HCT116 (cell line): ENCODE results near the gene MZB1. TPM values are rescaled to one million over a fixed set of nuclear protein-coding genes. Genes with fewer than 3 reads are reported as not detected.

ENCODE experiments used
- ATAC-seq: fragments of 200-7000 bp; cut with Tn5 transposase; 2 replicates; pipeline ENCODE4 v1.9.1; 2020; ENCODE audit warnings: mild to moderate bottlenecking, moderate library complexity
- BruUV-seq: library from RNA; stranded (reverse); fragments of 400-500 nt; replicated peaks from 2 replicates; lab custom pipeline; 2021; lab: Mats Ljungman, UMichigan
- CTCF ChIA-PET: fragments of 300-600 bp; sonication (Branson Sonifier 250); formaldehyde crosslinking; loops from one replicate; lab custom pipeline; 2021; ENCODE audit warnings: antibody characterized with exemption; lab: Charles Lee
- POLR2A ChIA-PET: fragments of 300-600, 350-600 bp; sonication (Branson Sonifier 250); formaldehyde crosslinking; loops from one replicate; lab custom pipeline; 2021; ENCODE audit warnings: antibody characterized with exemption; lab: Charles Lee
- RAD21 ChIA-PET, 2 experiments: fragments of 300-600 bp; sonication (Branson Sonifier 250); formaldehyde crosslinking; loops; one replicate each; lab custom pipeline; 2023; ENCODE audit warnings: low total read pairs in 2 of 2; ENCODE audit not compliant: uncharacterized antibody in 2 of 2, unreplicated experiment in 2 of 2, low non-redundant PET in 1 of 2; lab: Charles Lee
- DNase-seq: peaks from one replicate; pipeline ENCODE4 v3.0.0-alpha.2; 2010; ENCODE audit warnings: low read depth, low spot score
- H2AFZ ChIP-seq: fragments of 200-600 bp; shearing (Covaris generic), sonication (generic); 2 replicates; pipeline ENCODE4 v1.6.1; 2017; ENCODE audit warnings: low read depth, mixed run types, mixed read lengths, antibody characterized with exemption, low read length; ENCODE audit not compliant: poor library complexity, severe bottlenecking
- H3K27ac ChIP-seq: 2 replicates; pipeline ENCODE4 v1.5.1; 2012; ENCODE audit warnings: low read depth, low read length
- H3K27me3 ChIP-seq: fragments of 200-600 bp; sonication (generic); 2 replicates; pipeline ENCODE4 v1.6.1; 2016; ENCODE audit warnings: mixed run types, low read length, mixed read lengths; ENCODE audit not compliant: insufficient read depth
- H3K36me3 ChIP-seq, 2 experiments: fragments of 200-500 bp in 1 of 2; fragments of 200-600 bp in 1 of 2; sonication (Bioruptor generic) in 1 of 2; sonication (generic) in 1 of 2; 2 replicates each; pipeline versions ENCODE4 v1.5.1 to v1.6.1; 2014 to 2016; ENCODE audit warnings: low read length in 2 of 2, inconsistent platforms in 1 of 2, mixed read lengths in 1 of 2, mixed run types in 1 of 2; ENCODE audit not compliant: insufficient read depth in 2 of 2, control insufficient read depth in 1 of 2
- H3K4me1 ChIP-seq, 2 experiments: fragments of 200-600 bp in 1 of 2; sonication (generic) in 1 of 2; 2 replicates each; pipeline versions ENCODE4 v1.5.1 to v1.6.1; 2012 to 2017; ENCODE audit warnings: low read length in 2 of 2, inconsistent platforms in 1 of 2, mild to moderate bottlenecking in 1 of 2, mixed read lengths in 1 of 2, mixed run types in 1 of 2, moderate library complexity in 1 of 2; ENCODE audit not compliant: insufficient read depth in 2 of 2, control insufficient read depth in 1 of 2
- H3K4me2 ChIP-seq: fragments of 200-600 bp; sonication (generic); 2 replicates; pipeline ENCODE4 v1.6.1; 2017; ENCODE audit warnings: mixed run types, low read length, mixed read lengths
- H3K4me3 ChIP-seq, 2 experiments: fragments of 200-600 bp in 1 of 2; sonication (generic) in 1 of 2; replicated peaks in 1 of 2; 2 replicates each; pipeline ENCODE4 v1.5.1; 2011 to 2016; ENCODE audit warnings: low read length in 2 of 2, control low read depth in 1 of 2, low read depth in 1 of 2, mild to moderate bottlenecking in 1 of 2, mixed read lengths in 1 of 2, mixed run types in 1 of 2
- H3K79me2 ChIP-seq: fragments of 200-600 bp; sonication (generic); 2 replicates; pipeline ENCODE4 v1.6.1; 2017; ENCODE audit warnings: mild to moderate bottlenecking, mixed run types, low read length, moderate library complexity, mixed read lengths; ENCODE audit not compliant: insufficient read depth
- H3K9ac ChIP-seq: fragments of 200-600 bp; sonication (generic); 2 replicates; pipeline ENCODE4 v1.6.1; 2016; ENCODE audit warnings: low read length, mixed read lengths
- H3K9me2 ChIP-seq: fragments of 200-600 bp; sonication (generic), shearing (Covaris generic); 2 replicates; pipeline ENCODE4 v1.6.1; 2017; ENCODE audit warnings: mixed run types, mild to moderate bottlenecking, moderate library complexity; ENCODE audit not compliant: insufficient read depth
- H3K9me3 ChIP-seq, 2 experiments: fragments of 200-500 bp in 1 of 2; fragments of 200-600 bp in 1 of 2; sonication (Bioruptor generic) in 1 of 2; sonication (generic) in 1 of 2; 2 replicates each; pipeline ENCODE4 v1.6.1; 2014 to 2017; ENCODE audit warnings: low read length in 2 of 2, mixed read lengths in 2 of 2, inconsistent platforms in 1 of 2, low read depth in 1 of 2, mild to moderate bottlenecking in 1 of 2, mixed run types in 1 of 2, moderate library complexity in 1 of 2; ENCODE audit not compliant: control insufficient read depth in 1 of 2, insufficient read depth in 1 of 2
- H4K20me1 ChIP-seq: fragments of 200-600 bp; sonication (generic), shearing (Covaris generic); 2 replicates; pipeline ENCODE4 v1.6.1; 2017; ENCODE audit warnings: mixed run types, mild to moderate bottlenecking, moderate library complexity; ENCODE audit not compliant: insufficient read depth
- CEBPB ChIP-seq: IDR thresholded peaks from 2 replicates; pipeline ENCODE4 v1.6.1; 2012; ENCODE audit warnings: low read depth
- EGR1 ChIP-seq: IDR thresholded peaks from 2 replicates; pipeline ENCODE4 v1.6.1; 2012; ENCODE audit warnings: low read depth
- EZH2 ChIP-seq: fragments of 200-600 bp; sonication (generic); IDR thresholded peaks from 2 replicates; pipeline ENCODE4 v1.6.1; 2017; ENCODE audit warnings: antibody characterized with exemption, mixed run types
- EZH2phosphoT487 ChIP-seq: fragments of 200-600 bp; IDR thresholded peaks from 2 replicates; pipeline ENCODE4 v1.6.1; 2018; ENCODE audit warnings: antibody characterized with exemption, borderline replicate concordance
- POLR2A ChIP-seq: IDR thresholded peaks from 2 replicates; pipeline ENCODE4 v1.7.0; 2011; ENCODE audit warnings: borderline replicate concordance; ENCODE audit not compliant: insufficient read depth, insufficient read length; ENCODE audit errors: extremely low read depth
- POLR2AphosphoS5 ChIP-seq: IDR thresholded peaks from 2 replicates; pipeline ENCODE4 v1.6.1; 2011; ENCODE audit warnings: mild to moderate bottlenecking, low read depth, low read length, moderate library complexity
- SIN3A ChIP-seq: IDR thresholded peaks from 2 replicates; pipeline ENCODE4 v1.6.1; 2012; ENCODE audit warnings: low read depth
- SRF ChIP-seq: IDR thresholded peaks from 2 replicates; pipeline ENCODE4 v1.6.1; 2012; ENCODE audit warnings: low read depth
- TCF7L2 ChIP-seq: IDR thresholded peaks from 2 replicates; pipeline ENCODE4 v1.7.0; 2011; ENCODE audit warnings: borderline replicate concordance, inconsistent platforms; ENCODE audit not compliant: insufficient read depth, insufficient read length; ENCODE audit errors: extremely low read depth
- YY1 ChIP-seq: IDR thresholded peaks from 2 replicates; pipeline ENCODE4 v1.6.1; 2011; ENCODE audit warnings: low read length, low read depth, moderate library complexity, mild to moderate bottlenecking; ENCODE audit not compliant: insufficient replicate concordance; ENCODE audit errors: extremely low read depth
- ZBTB33 ChIP-seq: IDR thresholded peaks from 2 replicates; pipeline ENCODE4 v1.6.1; 2011; ENCODE audit warnings: mild to moderate bottlenecking, low read length, moderate library complexity; ENCODE audit not compliant: insufficient replicate concordance; ENCODE audit errors: extremely low read depth
- ZFX ChIP-seq: fragments of 450-650 bp; IDR thresholded peaks from 2 replicates; pipeline ENCODE4 v1.6.1; 2017
- intact Hi-C: fragments of 100-400 bp; cut with micrococcal nuclease; formaldehyde crosslinking; loops from 2 replicates; pipeline ENCODE4 v1.10.0; 2022
- total RNA-seq: library from RNA; stranded (reverse); gene quantifications from one replicate; pipeline ENCODE4 v1.2.1, GENCODE V29; 2021; ENCODE audit not compliant: unreplicated experiment
- TF ChIP-seq, protein P1 (sequence below), 3 experiments: fragments of 200-600 bp in 1 of 3; sonication (generic) in 1 of 3; IDR thresholded peaks in 2 of 3; conservative IDR thresholded peaks in 1 of 3; 2 replicates each; pipeline ENCODE4 v1.5.1; 2012 to 2017; ENCODE audit warnings: low read depth in 2 of 3, low read length in 2 of 3, antibody characterized with exemption in 1 of 3, borderline replicate concordance in 1 of 3, control low read depth in 1 of 3, mild to moderate bottlenecking in 1 of 3, mixed read lengths in 1 of 3, mixed run types in 1 of 3, moderate library complexity in 1 of 3; ENCODE audit not compliant: insufficient read depth in 1 of 3

The MZB1 gene
- total RNA-seq, 1 experiment from 2014 or later, result 0.81 TPM

DNA sequence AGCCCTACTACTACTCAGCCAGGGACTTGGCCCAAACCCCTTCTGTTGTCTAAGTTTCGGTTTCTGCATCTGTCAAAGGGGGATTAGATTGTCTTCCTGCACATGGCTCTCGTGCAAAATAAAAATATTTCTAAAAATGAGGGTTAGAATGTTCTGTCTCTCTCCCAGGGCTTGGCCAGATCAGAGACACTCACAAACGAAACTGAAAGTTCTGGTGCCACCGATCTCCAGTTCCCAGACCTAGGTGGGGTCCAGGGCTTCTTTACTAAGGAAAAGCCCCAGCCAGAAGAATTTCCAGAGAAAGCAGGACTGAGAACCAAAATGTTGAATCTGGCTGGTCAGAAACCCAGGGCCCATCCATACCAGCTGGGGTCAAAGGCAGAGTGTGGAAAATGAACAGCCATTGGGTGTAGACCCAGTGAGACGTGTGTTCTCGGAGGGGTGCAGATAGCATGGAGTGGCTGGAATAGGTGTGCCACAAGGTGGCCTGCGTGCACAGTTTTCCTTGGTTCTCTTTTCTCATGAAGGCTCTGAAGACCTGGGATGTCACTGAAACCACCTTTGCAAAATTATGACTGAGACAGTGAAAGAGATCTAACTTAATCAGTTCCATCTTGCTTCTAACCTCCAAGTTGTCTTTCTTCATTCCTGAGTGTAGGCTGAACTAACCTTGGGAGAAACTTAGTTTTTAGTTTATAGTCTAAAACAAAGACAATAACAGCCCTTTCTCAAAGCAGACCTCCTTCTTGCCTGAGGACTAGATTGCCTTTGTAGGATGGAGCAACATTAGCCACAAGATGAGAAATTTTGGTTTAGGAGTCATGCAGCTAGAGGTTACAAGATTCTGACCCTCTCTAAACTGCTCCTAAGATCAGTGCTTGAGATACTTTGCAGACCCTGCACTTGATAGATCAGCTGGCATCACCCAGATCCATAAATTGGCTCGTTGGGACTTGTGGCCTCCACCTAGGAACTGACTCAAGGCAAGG, 4.4 kb downstream of the MZB1 start:
- intact Hi-C loops, result no loop called here
- Histone ChIP-seq H3K36me3 (no peaks in the 10 kb centered on the region), H3K4me3 (no peak overlapping the region), H3K4me2 (no peak overlapping the region), H4K20me1 (no peaks in the 10 kb centered on the region), H3K27ac (no peak overlapping the region), H3K9ac (no peak overlapping the region), H3K27me3 (no peaks in the 10 kb centered on the region), H3K9me3 (no peaks in the 10 kb centered on the region), H3K9me2 (no peaks in the 10 kb centered on the region), H3K4me1 (peaks cover 9% of the 10 kb centered on the region in 2 experiments; a peak in 2 of 4 replicates), H3K79me2 (no peaks in the 10 kb centered on the region), H2AFZ (no peak overlapping the region)
- ChIA-PET POLR2A (no interaction called here), RAD21 (no interaction called here), CTCF (no interaction called here)
- DNase-seq (no peak), ATAC-seq (peak; percentile 57)
- TF ChIP-seq EZH2 (no peak), TCF7L2 (no peak), EGR1 (no peak)
- TF ChIP-seq, protein P1, sequence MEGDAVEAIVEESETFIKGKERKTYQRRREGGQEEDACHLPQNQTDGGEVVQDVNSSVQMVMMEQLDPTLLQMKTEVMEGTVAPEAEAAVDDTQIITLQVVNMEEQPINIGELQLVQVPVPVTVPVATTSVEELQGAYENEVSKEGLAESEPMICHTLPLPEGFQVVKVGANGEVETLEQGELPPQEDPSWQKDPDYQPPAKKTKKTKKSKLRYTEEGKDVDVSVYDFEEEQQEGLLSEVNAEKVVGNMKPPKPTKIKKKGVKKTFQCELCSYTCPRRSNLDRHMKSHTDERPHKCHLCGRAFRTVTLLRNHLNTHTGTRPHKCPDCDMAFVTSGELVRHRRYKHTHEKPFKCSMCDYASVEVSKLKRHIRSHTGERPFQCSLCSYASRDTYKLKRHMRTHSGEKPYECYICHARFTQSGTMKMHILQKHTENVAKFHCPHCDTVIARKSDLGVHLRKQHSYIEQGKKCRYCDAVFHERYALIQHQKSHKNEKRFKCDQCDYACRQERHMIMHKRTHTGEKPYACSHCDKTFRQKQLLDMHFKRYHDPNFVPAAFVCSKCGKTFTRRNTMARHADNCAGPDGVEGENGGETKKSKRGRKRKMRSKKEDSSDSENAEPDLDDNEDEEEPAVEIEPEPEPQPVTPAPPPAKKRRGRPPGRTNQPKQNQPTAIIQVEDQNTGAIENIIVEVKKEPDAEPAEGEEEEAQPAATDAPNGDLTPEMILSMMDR (IDR thresholded peaks at IDR 0.05 in 2 of 3, conservative IDR thresholded peaks at IDR 0.05 in 1 of 3; ENCODE audit: borderline replicate concordance in 1 of 3, insufficient read depth in 1 of 3, low read depth in 2 of 3, low read length in 2 of 3), result peak in 2 of 3 experiments; percentile 23 to 30; a peak in 2 of 6 replicates
- BruUV-seq, result no TSS peak

DNA sequence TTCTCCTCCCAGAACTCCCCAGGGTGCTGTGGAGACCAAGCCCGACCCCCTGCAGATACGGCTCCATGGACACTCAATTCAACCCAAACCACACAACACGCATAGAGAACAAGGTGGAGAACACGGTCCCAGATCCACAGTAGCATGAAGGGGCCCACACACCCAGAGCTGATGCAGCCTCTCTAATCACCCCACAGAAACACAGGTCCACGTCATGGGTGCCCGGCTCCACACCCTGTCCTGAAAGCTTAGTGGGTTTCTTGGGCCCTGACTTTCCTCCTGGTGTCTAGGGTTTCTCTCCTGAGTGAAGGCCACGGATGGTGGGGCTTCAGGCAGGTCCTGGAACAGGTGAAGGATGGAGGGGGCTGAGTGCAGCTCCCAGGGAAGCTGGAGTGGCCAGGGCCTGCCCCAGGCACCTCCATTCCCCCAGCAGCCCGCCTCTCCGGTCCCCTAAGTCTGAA, 5.1 kb downstream of the MZB1 start:
- BruUV-seq, result no TSS peak
- Histone ChIP-seq H3K9me3 (no peaks in the 10 kb centered on the region), H3K4me1 (peaks cover 6 to 9% of the 10 kb centered on the region in 2 experiments; a peak in 2 of 4 replicates), H3K4me2 (no peak overlapping the region), H3K27ac (no peak overlapping the region), H3K9me2 (no peaks in the 10 kb centered on the region), H3K4me3 (no peak overlapping the region), H4K20me1 (no peaks in the 10 kb centered on the region), H3K79me2 (no peaks in the 10 kb centered on the region), H3K27me3 (no peaks in the 10 kb centered on the region), H3K36me3 (no peaks in the 10 kb centered on the region), H3K9ac (no peak overlapping the region), H2AFZ (no peak overlapping the region)
- ATAC-seq, result no peak
- POLR2A ChIA-PET, result no interaction called here
- CTCF ChIA-PET, result no interaction called here
- DNase-seq, result no peak
- TF ChIP-seq ZBTB33 (no peak), YY1 (no peak), EZH2phosphoT487 (no peak), SRF (no peak), SIN3A (no peak), ZFX (no peak), POLR2A (no peak), POLR2AphosphoS5 (no peak), CEBPB (no peak)
- RAD21 ChIA-PET, result no interaction called here
- intact Hi-C loops, result no loop called here
